HCT116 (cell line): ENCODE data around the gene MLLT3. TPM values are rescaled to one million over a fixed set of nuclear protein-coding genes. Genes with fewer than 3 reads are reported as not detected.

Source experiments
- ATAC-seq: fragments of 200-7000 bp; cut with Tn5 transposase; 2 replicates; pipeline ENCODE4 v1.9.1; 2020; ENCODE audit warnings: mild to moderate bottlenecking, moderate library complexity
- BruUV-seq: library from RNA; stranded (reverse); fragments of 400-500 nt; replicated peaks from 2 replicates; lab custom pipeline; 2021; lab: Mats Ljungman, UMichigan
- CTCF ChIA-PET: fragments of 300-600 bp; sonication (Branson Sonifier 250); formaldehyde crosslinking; loops from one replicate; lab custom pipeline; 2021; ENCODE audit warnings: antibody characterized with exemption; lab: Charles Lee
- POLR2A ChIA-PET: fragments of 300-600, 350-600 bp; sonication (Branson Sonifier 250); formaldehyde crosslinking; loops from one replicate; lab custom pipeline; 2021; ENCODE audit warnings: antibody characterized with exemption; lab: Charles Lee
- RAD21 ChIA-PET, 2 experiments: fragments of 300-600 bp; sonication (Branson Sonifier 250); formaldehyde crosslinking; loops; one replicate each; lab custom pipeline; 2023; ENCODE audit warnings: low total read pairs in 2 of 2; ENCODE audit not compliant: uncharacterized antibody in 2 of 2, unreplicated experiment in 2 of 2, low non-redundant PET in 1 of 2; lab: Charles Lee
- DNase-seq: peaks from one replicate; pipeline ENCODE4 v3.0.0-alpha.2; 2010; ENCODE audit warnings: low read depth, low spot score
- H2AFZ ChIP-seq: fragments of 200-600 bp; shearing (Covaris generic), sonication (generic); 2 replicates; pipeline ENCODE4 v1.6.1; 2017; ENCODE audit warnings: low read depth, mixed run types, mixed read lengths, antibody characterized with exemption, low read length; ENCODE audit not compliant: poor library complexity, severe bottlenecking
- H3K27ac ChIP-seq: 2 replicates; pipeline ENCODE4 v1.5.1; 2012; ENCODE audit warnings: low read depth, low read length
- H3K27me3 ChIP-seq: fragments of 200-600 bp; sonication (generic); 2 replicates; pipeline ENCODE4 v1.6.1; 2016; ENCODE audit warnings: mixed run types, low read length, mixed read lengths; ENCODE audit not compliant: insufficient read depth
- H3K36me3 ChIP-seq, 2 experiments: fragments of 200-500 bp in 1 of 2; fragments of 200-600 bp in 1 of 2; sonication (Bioruptor generic) in 1 of 2; sonication (generic) in 1 of 2; 2 replicates each; pipeline versions ENCODE4 v1.5.1 to v1.6.1; 2014 to 2016; ENCODE audit warnings: low read length in 2 of 2, inconsistent platforms in 1 of 2, mixed read lengths in 1 of 2, mixed run types in 1 of 2; ENCODE audit not compliant: insufficient read depth in 2 of 2, control insufficient read depth in 1 of 2
- H3K4me1 ChIP-seq, 2 experiments: fragments of 200-600 bp in 1 of 2; sonication (generic) in 1 of 2; 2 replicates each; pipeline versions ENCODE4 v1.5.1 to v1.6.1; 2012 to 2017; ENCODE audit warnings: low read length in 2 of 2, inconsistent platforms in 1 of 2, mild to moderate bottlenecking in 1 of 2, mixed read lengths in 1 of 2, mixed run types in 1 of 2, moderate library complexity in 1 of 2; ENCODE audit not compliant: insufficient read depth in 2 of 2, control insufficient read depth in 1 of 2
- H3K4me2 ChIP-seq: fragments of 200-600 bp; sonication (generic); 2 replicates; pipeline ENCODE4 v1.6.1; 2017; ENCODE audit warnings: mixed run types, low read length, mixed read lengths
- H3K4me3 ChIP-seq, 2 experiments: fragments of 200-600 bp in 1 of 2; sonication (generic) in 1 of 2; replicated peaks in 1 of 2; 2 replicates each; pipeline ENCODE4 v1.5.1; 2011 to 2016; ENCODE audit warnings: low read length in 2 of 2, control low read depth in 1 of 2, low read depth in 1 of 2, mild to moderate bottlenecking in 1 of 2, mixed read lengths in 1 of 2, mixed run types in 1 of 2
- H3K79me2 ChIP-seq: fragments of 200-600 bp; sonication (generic); 2 replicates; pipeline ENCODE4 v1.6.1; 2017; ENCODE audit warnings: mild to moderate bottlenecking, mixed run types, low read length, moderate library complexity, mixed read lengths; ENCODE audit not compliant: insufficient read depth
- H3K9ac ChIP-seq: fragments of 200-600 bp; sonication (generic); 2 replicates; pipeline ENCODE4 v1.6.1; 2016; ENCODE audit warnings: low read length, mixed read lengths
- H3K9me2 ChIP-seq: fragments of 200-600 bp; sonication (generic), shearing (Covaris generic); 2 replicates; pipeline ENCODE4 v1.6.1; 2017; ENCODE audit warnings: mixed run types, mild to moderate bottlenecking, moderate library complexity; ENCODE audit not compliant: insufficient read depth
- H3K9me3 ChIP-seq, 2 experiments: fragments of 200-500 bp in 1 of 2; fragments of 200-600 bp in 1 of 2; sonication (Bioruptor generic) in 1 of 2; sonication (generic) in 1 of 2; 2 replicates each; pipeline ENCODE4 v1.6.1; 2014 to 2017; ENCODE audit warnings: low read length in 2 of 2, mixed read lengths in 2 of 2, inconsistent platforms in 1 of 2, low read depth in 1 of 2, mild to moderate bottlenecking in 1 of 2, mixed run types in 1 of 2, moderate library complexity in 1 of 2; ENCODE audit not compliant: control insufficient read depth in 1 of 2, insufficient read depth in 1 of 2
- H4K20me1 ChIP-seq: fragments of 200-600 bp; sonication (generic), shearing (Covaris generic); 2 replicates; pipeline ENCODE4 v1.6.1; 2017; ENCODE audit warnings: mixed run types, mild to moderate bottlenecking, moderate library complexity; ENCODE audit not compliant: insufficient read depth
- CBX3 ChIP-seq: IDR thresholded peaks from 2 replicates; pipeline ENCODE4 v1.6.1; 2012; ENCODE audit warnings: low read depth
- ELF1 ChIP-seq: IDR thresholded peaks from 2 replicates; pipeline ENCODE4 v1.6.1; 2012; ENCODE audit warnings: low read depth, borderline replicate concordance
- EZH2phosphoT487 ChIP-seq: fragments of 200-600 bp; IDR thresholded peaks from 2 replicates; pipeline ENCODE4 v1.6.1; 2018; ENCODE audit warnings: antibody characterized with exemption, borderline replicate concordance
- JUND ChIP-seq: IDR thresholded peaks from 2 replicates; pipeline ENCODE4 v1.6.1; 2012
- POLR2A ChIP-seq: IDR thresholded peaks from 2 replicates; pipeline ENCODE4 v1.7.0; 2011; ENCODE audit warnings: borderline replicate concordance; ENCODE audit not compliant: insufficient read depth, insufficient read length; ENCODE audit errors: extremely low read depth
- RAD21 ChIP-seq: IDR thresholded peaks from 2 replicates; pipeline ENCODE4 v1.6.1; 2012; ENCODE audit warnings: low read depth, mild to moderate bottlenecking
- SRF ChIP-seq: IDR thresholded peaks from 2 replicates; pipeline ENCODE4 v1.6.1; 2012; ENCODE audit warnings: low read depth
- TCF7L2 ChIP-seq: IDR thresholded peaks from 2 replicates; pipeline ENCODE4 v1.7.0; 2011; ENCODE audit warnings: borderline replicate concordance, inconsistent platforms; ENCODE audit not compliant: insufficient read depth, insufficient read length; ENCODE audit errors: extremely low read depth
- ZBTB33 ChIP-seq: IDR thresholded peaks from 2 replicates; pipeline ENCODE4 v1.6.1; 2011; ENCODE audit warnings: mild to moderate bottlenecking, low read length, moderate library complexity; ENCODE audit not compliant: insufficient replicate concordance; ENCODE audit errors: extremely low read depth
- ZFX ChIP-seq: fragments of 450-650 bp; IDR thresholded peaks from 2 replicates; pipeline ENCODE4 v1.6.1; 2017
- intact Hi-C: fragments of 100-400 bp; cut with micrococcal nuclease; formaldehyde crosslinking; loops from 2 replicates; pipeline ENCODE4 v1.10.0; 2022
- total RNA-seq: library from RNA; stranded (reverse); gene quantifications from one replicate; pipeline ENCODE4 v1.2.1, GENCODE V29; 2021; ENCODE audit not compliant: unreplicated experiment

The MLLT3 gene
- total RNA-seq, 1 experiment from 2014 or later: 4.3 TPM

GRCh38 chr9:20312732-20313131 is 309.6 kb downstream of the MLLT3 start (continued):
- no peak for TF ChIP-seq ZBTB33
- no peak for TF ChIP-seq CBX3
- TF ChIP-seq TCF7L2: no peak
- no peak for TF ChIP-seq EZH2phosphoT487
- TF ChIP-seq JUND: peak; percentile 26; the same call in 1 of the 2 replicates
- TF ChIP-seq ELF1: no peak

DNA sequence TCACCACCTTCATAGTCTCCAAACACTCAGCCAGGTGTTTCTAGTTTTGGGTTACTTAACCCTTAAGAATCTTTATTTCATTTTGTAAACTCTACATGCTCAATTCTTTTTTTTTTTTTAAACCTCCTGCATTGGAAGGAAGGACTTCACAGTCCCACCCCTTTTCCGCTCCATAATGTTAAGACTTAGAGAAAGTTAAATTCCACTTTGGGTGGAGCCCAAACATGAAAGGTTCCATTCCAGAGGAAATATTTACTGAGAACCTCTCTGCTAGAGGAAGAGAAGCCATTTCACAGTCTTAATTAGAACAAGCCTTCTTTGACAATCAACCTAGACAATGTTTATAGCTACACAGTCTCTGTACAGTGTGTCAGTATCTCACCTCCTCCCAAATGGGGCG is 312.3 kb downstream of the MLLT3 start:
- RAD21 ChIA-PET: no interaction called here
- Histone ChIP-seq H2AFZ (no peak overlapping the region), H4K20me1 (no peaks in the 10 kb centered on the region), H3K27me3 (peaks cover 6% of the 10 kb centered on the region; the same call in 1 of the 2 replicates), H3K4me2 (no peak overlapping the region), H3K9ac (no peak overlapping the region), H3K4me3 (no peak overlapping the region), H3K79me2 (no peaks in the 10 kb centered on the region)
- TF ChIP-seq SRF (no peak), ZFX (no peak), RAD21 (no peak), POLR2A (no peak), TCF7L2 (no peak), EZH2phosphoT487 (no peak)
- TF ChIP-seq, all 23 proteins: peak for 0
- no TSS peak for BruUV-seq
- Histone ChIP-seq H3K4me1 (peaks cover 0 to 4% of the 10 kb centered on the region in 2 experiments; a peak in 2 of 4 replicates), H3K27ac (no peak overlapping the region), H3K9me3 (no peaks in the 10 kb centered on the region), H3K36me3 (no peaks in the 10 kb centered on the region), H3K9me2 (no peaks in the 10 kb centered on the region)
- intact Hi-C loops: no loop called here
- POLR2A ChIA-PET: no interaction called here
- DNase-seq (no peak), ATAC-seq (no peak)
- CTCF ChIA-PET: no interaction called here
